Measurements from ENCODE around the gene MAEA. TPM values are rescaled to one million over a fixed set of nuclear protein-coding genes. Genes with fewer than 3 reads are reported as not detected.

The MAEA gene
- total and polyA plus RNA-seq, 2 experiments from 2014 or later = 57.3 to 85.0 TPM

DNA sequence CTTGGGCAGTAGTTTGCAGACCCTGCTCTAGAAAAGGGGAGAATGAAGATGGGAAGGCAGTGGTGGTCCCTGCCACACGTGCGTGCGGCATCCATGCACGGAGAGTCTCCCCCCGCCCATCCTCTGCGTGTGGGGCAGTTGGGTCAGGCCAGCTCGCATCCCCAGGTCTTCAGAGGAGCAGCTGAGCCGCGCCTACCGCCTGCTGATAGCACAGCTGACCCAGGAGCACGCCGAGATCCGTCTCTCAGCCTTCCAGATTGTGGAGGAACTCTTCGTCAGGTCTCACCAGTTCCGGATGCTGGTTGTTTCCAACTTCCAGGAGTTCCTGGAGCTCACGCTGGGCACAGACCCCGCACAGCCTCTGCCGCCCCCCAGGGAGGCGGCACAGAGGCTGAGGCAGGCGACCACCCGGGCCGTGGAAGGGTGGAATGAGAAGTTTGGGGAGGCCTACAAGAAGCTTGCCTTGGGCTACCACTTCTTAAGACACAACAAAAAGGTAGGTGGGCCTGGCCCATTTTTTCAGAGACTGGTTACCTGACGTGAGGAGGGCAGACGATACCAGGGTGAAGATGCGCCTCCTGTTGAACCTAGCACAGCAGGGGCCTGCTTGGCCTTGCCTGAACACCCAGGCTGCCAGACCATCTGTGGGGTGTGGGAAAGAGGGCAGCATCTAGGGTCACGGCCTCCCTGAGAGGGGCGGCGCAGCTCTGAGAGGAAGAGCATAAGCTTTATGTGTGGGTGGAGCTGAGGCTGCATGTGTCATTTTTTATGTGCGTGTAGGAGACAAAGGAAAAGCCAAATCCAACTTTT, 59.9 kb downstream of the MAEA start:
- Histone ChIP-seq H3F3A (ENCODE audit: insufficient read depth) (peaks cover 10% of the 10 kb centered on the region), H3K36me3 (ENCODE audit: low read depth) (no peaks in the 10 kb centered on the region), H2AFZ (no peak overlapping the region), H4K20me1 (ENCODE audit: insufficient read depth) (no peaks in the 10 kb centered on the region), H3K4me1 (ENCODE audit: insufficient read depth) (peaks cover 9% of the 10 kb centered on the region), H3K9ac (no peak overlapping the region), H3K79me2 (ENCODE audit: insufficient read depth) (peaks cover 36% of the 10 kb centered on the region), H3K27ac (no peak overlapping the region), H3K27me3 (replicated peaks; ENCODE audit: insufficient read depth) (no peaks in the 10 kb centered on the region), H3K4me3 (no peak overlapping the region), H3K9me3 (ENCODE audit: low read depth) (no peaks in the 10 kb centered on the region), H3K9me2 (ENCODE audit: insufficient read depth) (no peaks in the 10 kb centered on the region), H3K4me2 (ENCODE audit: unreplicated experiment) (no peak overlapping the region)
- in situ Hi-C loops (cut with MboI) = loop anchor here (10.0 kb wide), 1 partner anchor 275 kb away; no protein-coding TSS in a partner anchor
- TF ChIP-seq EZH2phosphoT487 (IDR thresholded peaks at IDR 0.05; ENCODE audit: insufficient read depth, low read depth) = no peak
- no peak for TF ChIP-seq EZH2 (IDR thresholded peaks at IDR 0.05; ENCODE audit: insufficient read depth, poor library complexity, severe bottlenecking)
- 88 to 90% methylated on average over 27 to 29 of the region's 29 CpGs for WGBS, 2 experiments (ENCODE audit: low coverage in 1 of 2, low lambda C conversion rate in 2 of 2, missing lambda C conversion rate in 2 of 2)
- no peak for DNase-seq

DNA sequence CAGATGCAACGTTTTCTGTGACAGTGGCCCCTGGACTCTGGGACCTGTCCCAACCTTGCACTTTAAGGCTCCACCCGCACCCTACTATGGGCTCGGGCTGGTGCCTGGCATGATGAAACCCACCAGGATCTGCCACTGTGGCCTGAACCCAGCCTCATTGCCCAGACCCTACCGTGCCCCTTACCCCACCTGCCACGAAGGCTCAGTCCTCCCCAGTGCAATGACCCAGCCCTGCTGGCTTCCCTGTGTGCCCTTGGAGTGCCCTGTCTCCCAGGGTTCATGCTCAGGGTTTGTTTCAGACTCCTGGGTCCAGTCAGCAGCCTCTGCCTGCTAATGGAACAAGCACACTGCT, 60.5 kb downstream of the MAEA start:
- no peak for DNase-seq
- WGBS, 2 experiments (ENCODE audit: low coverage in 1 of 2, low lambda C conversion rate in 2 of 2, missing lambda C conversion rate in 2 of 2) = 91 to 95% methylated on average over 4 to 5 of the region's 5 CpGs
- Histone ChIP-seq H4K20me1 (ENCODE audit: insufficient read depth) (no peaks in the 10 kb centered on the region), H3K9me3 (ENCODE audit: low read depth) (no peaks in the 10 kb centered on the region), H2AFZ (no peak overlapping the region), H3K27me3 (replicated peaks; ENCODE audit: insufficient read depth) (no peaks in the 10 kb centered on the region), H3K9me2 (ENCODE audit: insufficient read depth) (no peaks in the 10 kb centered on the region), H3K36me3 (ENCODE audit: low read depth) (no peaks in the 10 kb centered on the region), H3K27ac (no peak overlapping the region), H3K4me2 (ENCODE audit: unreplicated experiment) (no peak overlapping the region), H3F3A (ENCODE audit: insufficient read depth) (peaks cover 10% of the 10 kb centered on the region), H3K4me3 (no peak overlapping the region), H3K4me1 (ENCODE audit: insufficient read depth) (peaks cover 9% of the 10 kb centered on the region), H3K79me2 (ENCODE audit: insufficient read depth) (peaks cover 31% of the 10 kb centered on the region), H3K9ac (no peak overlapping the region)
- in situ Hi-C loops (cut with MboI) = loop anchor here (10.0 kb wide), 1 partner anchor 275 kb away; no protein-coding TSS in a partner anchor
- TF ChIP-seq EZH2 (IDR thresholded peaks at IDR 0.05; ENCODE audit: insufficient read depth, poor library complexity, severe bottlenecking) (no peak), EZH2phosphoT487 (IDR thresholded peaks at IDR 0.05; ENCODE audit: insufficient read depth, low read depth) (no peak)

DNA sequence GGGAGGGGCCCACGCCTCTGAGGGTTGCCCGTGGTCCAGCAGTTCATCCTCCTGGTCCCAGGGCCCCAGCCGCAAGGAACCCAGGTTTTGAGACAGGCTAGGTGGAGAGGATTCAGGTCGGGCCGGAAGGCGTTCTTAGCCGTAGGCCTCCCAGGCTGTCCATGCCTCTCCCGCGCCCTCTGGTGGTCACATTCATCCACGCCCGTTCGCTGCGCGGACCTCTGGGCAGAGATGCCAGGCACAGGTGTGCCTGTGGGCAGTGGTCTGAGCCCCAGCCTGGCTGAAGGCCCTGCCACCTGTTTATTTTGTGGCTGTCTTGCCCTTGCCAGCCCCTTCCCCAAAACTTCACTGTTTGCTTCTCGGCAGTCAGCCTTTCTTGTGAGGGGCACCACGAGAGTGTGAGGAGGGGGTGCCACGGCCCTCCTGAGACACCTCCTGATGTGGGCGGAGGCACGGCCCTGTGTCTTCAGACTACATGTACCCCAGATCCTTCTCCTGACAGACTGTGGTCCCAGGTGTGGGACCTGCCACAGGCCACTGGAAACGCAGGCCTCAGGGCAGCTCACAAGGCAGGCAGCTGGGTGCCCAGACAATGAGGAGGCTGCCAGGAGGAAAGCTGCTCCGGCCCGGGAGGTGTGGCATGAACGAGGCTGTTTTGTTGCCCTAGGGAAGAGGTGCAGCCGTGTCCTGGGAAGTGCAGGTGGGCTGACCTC, 62.3 kb downstream of the MAEA start:
- WGBS, 2 experiments (ENCODE audit: low coverage in 1 of 2, low lambda C conversion rate in 2 of 2, missing lambda C conversion rate in 2 of 2) = 25 to 27% methylated on average over 24 of the region's 24 CpGs
- Histone ChIP-seq H3K9me2 (ENCODE audit: insufficient read depth) (no peaks in the 10 kb centered on the region), H3K9ac (peak overlapping the region; percentile 50), H4K20me1 (ENCODE audit: insufficient read depth) (no peaks in the 10 kb centered on the region), H3F3A (ENCODE audit: insufficient read depth) (peaks cover 10% of the 10 kb centered on the region), H3K27me3 (replicated peaks; ENCODE audit: insufficient read depth) (no peaks in the 10 kb centered on the region), H3K36me3 (ENCODE audit: low read depth) (no peaks in the 10 kb centered on the region), H3K27ac (no peak overlapping the region), H3K4me1 (ENCODE audit: insufficient read depth) (peaks cover 9% of the 10 kb centered on the region), H3K4me2 (ENCODE audit: unreplicated experiment) (no peak overlapping the region), H2AFZ (peak overlapping the region; percentile 67), H3K4me3 (no peak overlapping the region), H3K79me2 (ENCODE audit: insufficient read depth) (peaks cover 29% of the 10 kb centered on the region), H3K9me3 (ENCODE audit: low read depth) (no peaks in the 10 kb centered on the region)
- in situ Hi-C loops (cut with MboI) = loop anchor here (10.0 kb wide), 1 partner anchor 273 kb away; no protein-coding TSS in a partner anchor
- DNase-seq = peak; percentile 87
- TF ChIP-seq EZH2 (IDR thresholded peaks at IDR 0.05; ENCODE audit: insufficient read depth, poor library complexity, severe bottlenecking) (no peak), EZH2phosphoT487 (IDR thresholded peaks at IDR 0.05; ENCODE audit: insufficient read depth, low read depth) (no peak)

DNA sequence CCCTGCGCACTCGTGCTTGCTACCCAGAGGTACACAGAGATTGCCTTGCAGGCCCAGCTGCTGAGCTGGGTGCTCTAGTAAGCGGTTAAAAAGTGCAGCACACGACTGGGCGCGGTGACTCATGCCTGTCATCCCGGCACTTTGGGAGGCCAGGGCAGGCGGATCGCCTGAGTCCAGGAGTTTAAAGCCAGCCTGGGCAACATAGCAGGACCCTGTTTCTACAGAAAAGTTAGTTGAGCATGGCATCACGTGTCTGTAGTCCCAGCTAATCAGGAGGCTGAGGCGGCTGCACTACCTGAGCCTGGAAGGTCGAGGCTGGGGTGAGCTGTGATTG, 62.8 kb downstream of the MAEA start:
- Histone ChIP-seq H3K27me3 (replicated peaks; ENCODE audit: insufficient read depth) (no peaks in the 10 kb centered on the region), H3K4me3 (no peak overlapping the region), H3K79me2 (ENCODE audit: insufficient read depth) (peaks cover 29% of the 10 kb centered on the region), H3K4me2 (ENCODE audit: unreplicated experiment) (no peak overlapping the region), H3K27ac (no peak overlapping the region), H3K9me2 (ENCODE audit: insufficient read depth) (no peaks in the 10 kb centered on the region), H3K9me3 (ENCODE audit: low read depth) (no peaks in the 10 kb centered on the region), H3F3A (ENCODE audit: insufficient read depth) (peaks cover 10% of the 10 kb centered on the region), H3K9ac (no peak overlapping the region), H3K4me1 (ENCODE audit: insufficient read depth) (peaks cover 9% of the 10 kb centered on the region), H2AFZ (no peak overlapping the region), H4K20me1 (ENCODE audit: insufficient read depth) (no peaks in the 10 kb centered on the region), H3K36me3 (ENCODE audit: low read depth) (no peaks in the 10 kb centered on the region)
- DNase-seq = no peak
- 77 to 82% methylated on average over 12 of the region's 12 CpGs for WGBS, 2 experiments (ENCODE audit: low coverage in 1 of 2, low lambda C conversion rate in 2 of 2, missing lambda C conversion rate in 2 of 2)
- in situ Hi-C loops (cut with MboI) = loop anchor here (10.0 kb wide), 1 partner anchor 272 kb away; no protein-coding TSS in a partner anchor
- no peak for TF ChIP-seq EZH2 (IDR thresholded peaks at IDR 0.05; ENCODE audit: insufficient read depth, poor library complexity, severe bottlenecking)
- TF ChIP-seq EZH2phosphoT487 (IDR thresholded peaks at IDR 0.05; ENCODE audit: insufficient read depth, low read depth) = no peak
